GM19452 (cell line): ENCODE data around the gene KRT7.
"Not testable (repeated sequence)": the region's sequence is repeated elsewhere in the genome, so short reads cannot be mapped to it uniquely, and the experiment has no call there.

ENCODE experiments used
- ATAC-seq: cut with Tn5 transposase; IDR thresholded peaks from one replicate; pipeline ENCODE4 v1.9.1; 2021; ENCODE audit not compliant: unreplicated experiment

Gene KRT7

GRCh38 chr12:52243259-52243855 lies 10.3 kb downstream of the KRT7 start:
- no peak for ATAC-seq

- ATAC-seq: peak; percentile 86
Observed at GRCh38 chr12:52243856-52244614, 11.0 kb downstream of the KRT7 start.

GRCh38 chr12:52244615-52244994 lies 11.6 kb downstream of the KRT7 start:
- no peak for ATAC-seq

GRCh38 chr12:52245259-52245961 lies 12.4 kb downstream of the KRT7 start:
- no peak for ATAC-seq

- no peak for ATAC-seq
Observed at GRCh38 chr12:52245962-52246569, 13.0 kb downstream of the KRT7 start.

GRCh38 chr12:52246720-52247621 lies 13.9 kb downstream of the KRT7 start:
- ATAC-seq: no peak

- no peak for ATAC-seq
Observed at GRCh38 chr12:52247622-52248540, 14.8 kb downstream of the KRT7 start.

- ATAC-seq: no peak
Observed at GRCh38 chr12:52248541-52249461, 15.8 kb downstream of the KRT7 start.

GRCh38 chr12:52249511-52250047 lies 16.5 kb downstream of the KRT7 start:
- no peak for ATAC-seq

- no peak for ATAC-seq
Observed at GRCh38 chr12:52250048-52250990, 17.3 kb downstream of the KRT7 start.

- ATAC-seq: no peak
Observed at GRCh38 chr12:52251367-52252051, 18.5 kb downstream of the KRT7 start.

GRCh38 chr12:52252175-52252615 lies 19.2 kb downstream of the KRT7 start:
- ATAC-seq: not testable (repeated sequence)

GRCh38 chr12:52252728-52253343 lies 19.8 kb downstream of the KRT7 start:
- no peak for ATAC-seq

- ATAC-seq: no peak
Observed at GRCh38 chr12:52253391-52254179, 20.5 kb downstream of the KRT7 start.
